Measurements from ENCODE around the gene PRDM16. TPM values are rescaled to one million over a fixed set of nuclear protein-coding genes. Genes with fewer than 3 reads are reported as not detected.

PRDM16 gene
- total RNA-seq, 1 experiment from 2014 or later, result 0.17 TPM

GRCh38 chr1:3290438-3290837 is 221.4 kb downstream of the PRDM16 start:
- Histone ChIP-seq H2BK15ac (ENCODE audit: low read depth, low read length) (no peak overlapping the region), H2BK120ac (ENCODE audit: low read depth, low read length, poor library complexity, severe bottlenecking) (no peak overlapping the region), H2AFZ (ENCODE audit: low read length) (no peak overlapping the region), H3K23me2 (ENCODE audit: insufficient read length, low read depth, low read length, poor library complexity, severe bottlenecking) (no peaks in the 10 kb centered on the region), H3K9me3 (ENCODE audit: control insufficient read depth, low read depth, low read length) (no peaks in the 10 kb centered on the region), H2BK20ac (ENCODE audit: low read depth, low read length, poor library complexity, severe bottlenecking) (no peak overlapping the region), H2AK5ac (ENCODE audit: insufficient read length, low read length) (no peak overlapping the region), H4K91ac (ENCODE audit: insufficient read length, low read depth, low read length) (no peak overlapping the region), H2BK12ac (ENCODE audit: insufficient read length, low read depth, low read length) (no peak overlapping the region), H3K4me1 (ENCODE audit: insufficient read depth, low read length) (no peaks in the 10 kb centered on the region), H3K79me2 (ENCODE audit: insufficient read depth, low read length) (no peaks in the 10 kb centered on the region), H2BK5ac (ENCODE audit: insufficient read length, low read length) (no peak overlapping the region), H3K23ac (ENCODE audit: insufficient read length, low read depth, low read length) (no peak overlapping the region), H4K5ac (ENCODE audit: insufficient read length, low read depth, low read length) (no peak overlapping the region), H3K79me1 (ENCODE audit: insufficient read depth, low read depth, low read length, poor library complexity, severe bottlenecking) (no peaks in the 10 kb centered on the region), H4K20me1 (ENCODE audit: control insufficient read depth, insufficient read depth, insufficient read length) (no peaks in the 10 kb centered on the region), H3K4ac (ENCODE audit: low read depth, low read length) (no peak overlapping the region), H3K56ac (ENCODE audit: insufficient read length, low read depth, low read length) (no peak overlapping the region), H3K27ac (ENCODE audit: insufficient read length, low read depth, low read length) (no peak overlapping the region), H3K27me3 (ENCODE audit: insufficient read depth, low read length) (no peaks in the 10 kb centered on the region), H3T11ph (ENCODE audit: low read length) (no peak overlapping the region), H3K9ac (ENCODE audit: extremely low read depth, insufficient read length, low read length) (no peak overlapping the region), H3K4me2 (ENCODE audit: insufficient read depth, insufficient read length, low read length) (no peak overlapping the region), H3K18ac (ENCODE audit: insufficient read length, low read depth, low read length) (no peak overlapping the region), H3K14ac (ENCODE audit: insufficient read depth, low read length) (no peak overlapping the region; the same call in 1 of the 2 replicates), H4K8ac (replicated peaks; ENCODE audit: insufficient read length, low read depth, low read length) (no peak overlapping the region)
- TF ChIP-seq, protein P1, sequence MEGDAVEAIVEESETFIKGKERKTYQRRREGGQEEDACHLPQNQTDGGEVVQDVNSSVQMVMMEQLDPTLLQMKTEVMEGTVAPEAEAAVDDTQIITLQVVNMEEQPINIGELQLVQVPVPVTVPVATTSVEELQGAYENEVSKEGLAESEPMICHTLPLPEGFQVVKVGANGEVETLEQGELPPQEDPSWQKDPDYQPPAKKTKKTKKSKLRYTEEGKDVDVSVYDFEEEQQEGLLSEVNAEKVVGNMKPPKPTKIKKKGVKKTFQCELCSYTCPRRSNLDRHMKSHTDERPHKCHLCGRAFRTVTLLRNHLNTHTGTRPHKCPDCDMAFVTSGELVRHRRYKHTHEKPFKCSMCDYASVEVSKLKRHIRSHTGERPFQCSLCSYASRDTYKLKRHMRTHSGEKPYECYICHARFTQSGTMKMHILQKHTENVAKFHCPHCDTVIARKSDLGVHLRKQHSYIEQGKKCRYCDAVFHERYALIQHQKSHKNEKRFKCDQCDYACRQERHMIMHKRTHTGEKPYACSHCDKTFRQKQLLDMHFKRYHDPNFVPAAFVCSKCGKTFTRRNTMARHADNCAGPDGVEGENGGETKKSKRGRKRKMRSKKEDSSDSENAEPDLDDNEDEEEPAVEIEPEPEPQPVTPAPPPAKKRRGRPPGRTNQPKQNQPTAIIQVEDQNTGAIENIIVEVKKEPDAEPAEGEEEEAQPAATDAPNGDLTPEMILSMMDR (conservative IDR thresholded peaks at IDR 0.05), result no peak
- Mint-ChIP-seq H3K4me1 (peaks cover 7 to 11% of the 10 kb centered on the region in 2 experiments), H3K27ac (no peak overlapping the region), H3K4me3 (no peak overlapping the region), H3K36me3 (ENCODE audit: insufficient read depth in 1 of 3, low read depth in 3 of 3) (no peaks in the 10 kb centered on the region), H3K9me3 (no peaks in the 10 kb centered on the region), H3K27me3 (ENCODE audit: low read depth) (no peaks in the 10 kb centered on the region; the same call in 1 of the 2 replicates)
- no CpG with 5 or more reads among the region's 17 CpGs for WGBS (ENCODE audit: extremely low coverage, insufficient read length, low lambda C conversion rate)
- no peak for DNase-seq

All from H9 (cell line).